ENCODE results near the gene ELF3.

DNA sequence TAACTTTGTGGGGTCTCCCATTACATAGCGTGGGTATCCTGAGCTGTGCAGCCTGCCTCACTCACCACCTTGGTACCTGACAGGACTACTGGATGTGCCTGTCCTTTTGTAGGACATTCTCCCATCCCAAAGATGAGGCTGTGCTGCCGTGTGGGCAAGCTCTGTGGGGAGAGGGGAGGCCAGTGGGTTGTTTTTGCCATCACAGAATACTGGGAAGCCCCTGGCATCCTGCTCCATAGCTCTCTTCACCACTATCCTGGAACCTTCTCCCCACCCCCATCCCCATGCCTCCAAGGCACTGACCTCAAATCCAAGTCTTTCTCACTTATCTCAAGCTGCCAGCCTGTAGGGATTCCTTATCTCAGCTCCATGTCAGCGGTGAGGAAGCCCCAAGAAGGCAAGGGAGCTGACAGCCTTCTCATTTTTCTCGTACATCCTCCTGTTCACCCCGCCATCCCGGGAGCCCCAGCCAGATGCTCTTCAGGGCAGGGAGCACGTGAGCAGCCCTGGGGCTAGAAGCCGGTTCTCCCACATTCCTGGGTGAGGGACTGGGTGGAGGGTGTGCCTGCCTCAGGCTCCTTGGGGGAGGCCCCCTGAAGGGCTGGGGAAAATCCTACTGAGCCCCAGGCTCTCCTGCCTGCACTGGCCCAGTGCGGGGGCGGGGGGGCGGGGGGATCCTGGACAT is 2.4 kb upstream of the ELF3 start:
- TF ChIP-seq, protein P1, sequence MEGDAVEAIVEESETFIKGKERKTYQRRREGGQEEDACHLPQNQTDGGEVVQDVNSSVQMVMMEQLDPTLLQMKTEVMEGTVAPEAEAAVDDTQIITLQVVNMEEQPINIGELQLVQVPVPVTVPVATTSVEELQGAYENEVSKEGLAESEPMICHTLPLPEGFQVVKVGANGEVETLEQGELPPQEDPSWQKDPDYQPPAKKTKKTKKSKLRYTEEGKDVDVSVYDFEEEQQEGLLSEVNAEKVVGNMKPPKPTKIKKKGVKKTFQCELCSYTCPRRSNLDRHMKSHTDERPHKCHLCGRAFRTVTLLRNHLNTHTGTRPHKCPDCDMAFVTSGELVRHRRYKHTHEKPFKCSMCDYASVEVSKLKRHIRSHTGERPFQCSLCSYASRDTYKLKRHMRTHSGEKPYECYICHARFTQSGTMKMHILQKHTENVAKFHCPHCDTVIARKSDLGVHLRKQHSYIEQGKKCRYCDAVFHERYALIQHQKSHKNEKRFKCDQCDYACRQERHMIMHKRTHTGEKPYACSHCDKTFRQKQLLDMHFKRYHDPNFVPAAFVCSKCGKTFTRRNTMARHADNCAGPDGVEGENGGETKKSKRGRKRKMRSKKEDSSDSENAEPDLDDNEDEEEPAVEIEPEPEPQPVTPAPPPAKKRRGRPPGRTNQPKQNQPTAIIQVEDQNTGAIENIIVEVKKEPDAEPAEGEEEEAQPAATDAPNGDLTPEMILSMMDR (IDR thresholded peaks at IDR 0.05), result no peak
- TF ChIP-seq EZH2phosphoT487 (IDR thresholded peaks at IDR 0.05) (no peak), EZH2 (IDR thresholded peaks at IDR 0.05) (no peak)

Measured in neural progenitor cell (in vitro differentiated cells).